NCI-H2107 treated with DMSO at 0.1 percent for 48 hours (cell line): ENCODE data around the gene KNOP1.
A peak's percentile ranks its signal among the peaks of the same experiment; 100 is the strongest.

Experiments used
- DNase-seq: peaks from one replicate; lab custom pipeline; 2025; ENCODE audit not compliant: unreplicated experiment; lab: John Stamatoyannopoulos, UW

KNOP1 gene

DNA sequence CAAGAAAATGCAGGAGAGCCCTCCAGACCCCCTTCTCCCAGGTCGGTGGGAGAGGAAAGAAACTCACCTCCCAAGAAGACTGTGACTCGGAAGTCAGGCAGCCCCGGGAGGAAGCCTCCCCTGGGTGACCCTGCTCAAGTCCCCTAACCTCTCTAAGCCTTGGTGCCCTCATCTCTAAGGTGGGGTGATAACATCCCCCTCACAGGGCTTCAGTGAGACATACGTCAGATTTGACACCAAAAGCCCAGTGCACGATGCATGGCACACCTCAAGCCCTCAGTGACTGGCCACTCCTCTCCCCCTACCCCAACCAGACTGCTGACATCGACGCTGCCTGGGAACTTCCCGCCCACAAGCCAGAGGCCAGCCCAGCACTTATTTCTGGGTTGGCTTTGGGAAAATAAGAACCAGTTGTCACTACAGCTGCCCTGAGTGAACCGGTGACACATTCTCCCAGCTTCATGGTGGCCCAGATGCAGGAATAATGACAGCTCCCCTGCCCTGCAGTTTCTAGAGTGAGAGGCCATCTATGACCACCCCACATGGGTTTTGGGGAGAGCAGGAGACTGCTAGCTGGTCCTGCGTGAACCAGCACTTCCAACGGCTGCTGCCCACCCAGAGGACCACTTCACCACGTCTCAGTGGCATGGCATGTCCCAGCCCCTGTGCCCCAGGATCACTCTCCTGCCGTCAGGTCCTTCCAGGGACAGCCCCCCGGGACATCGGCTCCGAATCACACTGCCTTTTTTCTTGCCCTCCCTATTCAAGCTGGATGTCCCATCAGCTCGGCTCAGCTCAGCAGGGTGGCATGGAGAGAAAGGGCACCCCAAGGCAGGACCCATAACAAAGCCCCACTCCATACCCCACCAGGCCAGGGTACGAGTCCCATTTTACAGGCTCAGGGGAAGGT, 9.5 kb downstream of the KNOP1 start:
- no peak for DNase-seq

DNA sequence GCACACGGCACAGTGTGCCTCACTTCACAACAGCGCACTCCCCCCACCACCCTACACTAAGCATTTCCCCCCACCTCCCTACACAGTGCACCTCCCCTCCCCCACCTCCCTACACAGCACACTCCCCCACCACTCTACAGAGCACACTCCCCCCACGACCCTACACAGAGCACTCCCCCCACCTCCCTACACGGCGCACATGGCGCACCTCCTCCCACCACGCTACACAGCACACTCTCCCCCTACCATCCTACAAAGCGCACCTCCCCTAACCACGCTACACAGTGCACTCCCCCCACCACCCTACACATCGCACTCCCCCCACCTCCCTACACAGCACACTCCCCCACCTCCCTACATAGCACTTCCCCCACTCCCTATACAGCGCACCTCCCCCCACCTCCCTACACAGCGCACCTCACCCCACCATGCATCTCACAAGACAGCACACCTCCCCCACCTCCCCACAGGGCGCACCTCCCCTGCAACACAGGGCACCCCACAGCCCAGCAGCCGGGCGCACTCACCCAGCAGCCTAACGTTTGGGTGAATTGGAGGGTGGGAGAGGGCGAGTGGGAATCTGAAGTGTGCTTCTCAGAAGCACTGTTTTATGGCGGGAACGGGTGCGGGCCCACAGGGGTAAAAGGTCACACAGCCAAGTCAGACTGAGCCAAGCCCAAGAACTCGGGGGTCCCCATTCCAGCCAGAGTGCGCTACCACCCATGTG, 10.3 kb downstream of the KNOP1 start:
- DNase-seq: no peak

- no peak for DNase-seq
Observed at GRCh38 chr16:19706846-19707245, 11.2 kb downstream of the KNOP1 start.

DNA sequence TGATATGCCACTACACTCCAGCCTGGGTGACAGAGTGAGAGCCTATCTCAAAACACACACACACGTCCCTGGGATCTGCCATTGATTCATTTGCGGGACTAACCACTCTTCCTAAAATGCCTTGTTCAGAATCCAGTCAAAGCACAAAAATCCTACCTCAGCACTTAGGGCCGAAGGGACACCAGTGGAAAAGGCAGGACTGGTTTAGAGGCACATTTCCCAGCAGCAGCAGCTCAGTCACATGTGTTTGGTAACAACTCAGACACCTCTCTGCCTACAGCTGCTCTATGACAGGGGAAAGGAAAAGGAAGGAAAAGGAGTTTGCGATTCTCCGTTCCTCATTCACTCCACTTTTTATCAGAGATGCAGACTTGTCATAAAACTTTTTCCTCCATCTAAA, 12.2 kb downstream of the KNOP1 start:
- no peak for DNase-seq

DNA sequence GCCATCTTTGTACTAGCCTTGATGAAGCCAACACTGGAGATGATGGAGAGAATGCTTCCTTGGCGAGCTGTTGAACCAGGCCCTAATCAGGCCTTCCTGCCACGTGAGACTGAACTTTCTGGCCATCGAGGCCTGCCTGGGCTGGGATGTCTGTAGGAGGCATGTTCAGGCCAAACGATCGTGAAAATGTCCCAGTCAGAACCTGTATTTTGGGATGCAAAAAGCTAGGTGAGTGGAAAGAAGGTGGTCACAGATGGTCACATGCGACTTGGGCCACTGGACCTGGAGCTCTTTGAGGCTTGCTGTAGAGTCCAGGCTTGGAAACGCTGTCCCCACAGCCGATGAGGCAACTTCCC, 12.9 kb downstream of the KNOP1 start:
- no peak for DNase-seq

DNA sequence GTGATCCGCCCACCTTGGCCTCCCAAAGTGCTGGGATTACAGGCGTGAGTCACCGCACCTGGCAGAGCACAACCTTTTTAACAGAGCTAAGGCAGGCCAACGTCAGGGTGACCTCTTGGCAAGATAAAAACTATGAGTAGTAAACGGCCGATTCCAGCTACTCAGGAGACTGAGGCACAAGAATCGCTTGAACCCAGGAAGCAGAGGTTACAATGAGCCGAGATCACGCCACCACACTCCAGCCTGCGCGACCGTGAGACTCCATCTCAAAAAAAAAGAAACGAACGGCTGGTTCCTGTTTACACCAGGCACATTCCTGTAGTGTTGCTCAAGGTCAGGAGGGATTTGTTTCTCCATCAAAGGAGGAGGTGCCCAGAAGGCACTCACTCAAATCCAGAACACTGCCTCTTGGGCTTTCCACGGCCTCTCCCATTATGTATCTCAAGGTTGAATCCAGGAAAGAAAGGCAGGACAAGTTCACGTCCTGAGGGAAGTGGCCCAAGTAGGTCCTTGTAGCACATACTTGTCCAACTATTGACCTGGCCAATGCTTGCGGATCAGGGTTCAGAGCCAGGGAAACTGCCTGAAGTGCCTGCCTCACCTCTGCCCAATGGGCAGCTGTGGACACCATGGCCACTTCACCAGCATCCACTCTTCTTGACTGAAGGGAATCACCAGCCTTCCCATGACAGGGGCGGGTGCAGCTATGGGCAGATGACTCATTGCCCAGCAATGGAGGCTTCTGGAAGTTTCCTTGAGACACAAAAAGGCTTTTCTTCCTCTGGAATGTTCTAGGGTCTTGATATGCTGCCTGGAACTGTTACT, 13.5 kb downstream of the KNOP1 start:
- no peak for DNase-seq

DNA sequence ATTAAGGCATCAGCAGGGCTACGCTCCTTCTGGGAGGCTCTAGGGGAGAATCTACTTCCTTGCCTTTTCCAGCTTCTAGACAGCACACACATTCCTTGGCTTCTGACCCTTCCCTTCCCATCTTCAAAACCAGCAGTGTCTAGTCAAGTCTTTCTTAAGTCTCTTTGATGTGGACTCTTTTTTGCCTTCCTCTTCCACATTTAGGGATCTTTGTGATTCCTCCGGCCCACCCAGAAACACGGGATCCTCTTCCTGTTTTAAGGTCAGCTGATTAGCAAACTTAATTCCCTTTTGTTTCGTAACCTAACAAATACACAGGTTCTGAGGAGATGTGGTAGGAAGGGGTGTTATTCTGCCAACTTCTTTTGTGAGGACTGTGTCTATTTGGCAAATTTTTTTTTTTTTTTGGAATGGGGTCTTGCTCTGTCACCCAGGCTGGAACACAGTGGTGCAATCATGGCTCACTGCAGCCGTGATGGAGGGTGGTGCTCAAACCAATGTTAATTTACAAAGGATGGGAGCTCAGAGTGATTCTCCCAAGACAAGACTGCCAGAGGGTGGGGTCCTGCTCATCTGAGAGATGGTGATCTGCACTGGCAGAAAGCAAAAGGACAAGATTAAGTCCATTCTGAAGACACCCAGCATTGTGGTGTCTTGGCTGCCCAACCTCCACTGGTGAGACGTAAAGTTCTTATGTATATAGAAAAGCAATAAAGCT, 14.7 kb downstream of the KNOP1 start:
- DNase-seq: no peak

DNA sequence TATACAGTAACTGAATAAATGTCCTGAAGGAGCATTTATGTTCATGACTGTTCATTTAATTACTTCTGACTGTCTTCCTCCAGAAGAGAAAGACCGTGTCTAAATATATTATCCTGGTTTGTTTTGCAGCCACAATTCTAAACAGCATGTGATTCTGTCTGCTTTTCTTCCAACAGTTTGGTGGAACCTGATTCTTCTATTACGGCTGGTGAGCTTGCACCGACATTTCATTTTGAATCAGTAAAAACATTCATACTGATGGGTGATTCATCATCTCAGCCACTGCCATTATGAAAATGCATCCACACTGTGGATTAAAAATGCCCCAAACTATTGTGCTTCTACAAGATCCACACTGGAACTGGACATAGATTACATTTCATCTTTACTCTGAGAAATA, 16.9 kb downstream of the KNOP1 start:
- DNase-seq: no peak

- DNase-seq: no peak
Observed at GRCh38 chr16:19700319-19700781, 17.7 kb downstream of the KNOP1 start.

DNA sequence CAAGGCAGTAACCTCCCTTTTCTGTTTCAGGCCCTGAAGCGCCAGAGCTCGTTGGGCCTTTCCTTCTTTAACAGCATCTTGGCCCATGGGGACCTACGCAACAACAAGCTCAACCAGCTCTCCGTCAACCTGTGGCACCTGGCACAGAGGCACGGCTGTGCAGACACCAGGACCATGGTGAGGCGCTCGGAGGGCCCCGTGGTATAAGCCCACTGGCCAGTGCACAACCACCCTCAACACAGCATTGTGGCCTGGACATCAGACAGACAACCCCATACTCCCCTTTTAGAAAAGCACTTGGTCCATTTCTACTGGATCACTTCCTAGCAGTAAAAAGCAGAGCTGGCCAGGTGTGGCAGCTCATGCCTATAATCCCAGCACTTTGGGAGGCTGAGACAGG, 18.6 kb downstream of the KNOP1 start:
- DNase-seq: no peak

DNA sequence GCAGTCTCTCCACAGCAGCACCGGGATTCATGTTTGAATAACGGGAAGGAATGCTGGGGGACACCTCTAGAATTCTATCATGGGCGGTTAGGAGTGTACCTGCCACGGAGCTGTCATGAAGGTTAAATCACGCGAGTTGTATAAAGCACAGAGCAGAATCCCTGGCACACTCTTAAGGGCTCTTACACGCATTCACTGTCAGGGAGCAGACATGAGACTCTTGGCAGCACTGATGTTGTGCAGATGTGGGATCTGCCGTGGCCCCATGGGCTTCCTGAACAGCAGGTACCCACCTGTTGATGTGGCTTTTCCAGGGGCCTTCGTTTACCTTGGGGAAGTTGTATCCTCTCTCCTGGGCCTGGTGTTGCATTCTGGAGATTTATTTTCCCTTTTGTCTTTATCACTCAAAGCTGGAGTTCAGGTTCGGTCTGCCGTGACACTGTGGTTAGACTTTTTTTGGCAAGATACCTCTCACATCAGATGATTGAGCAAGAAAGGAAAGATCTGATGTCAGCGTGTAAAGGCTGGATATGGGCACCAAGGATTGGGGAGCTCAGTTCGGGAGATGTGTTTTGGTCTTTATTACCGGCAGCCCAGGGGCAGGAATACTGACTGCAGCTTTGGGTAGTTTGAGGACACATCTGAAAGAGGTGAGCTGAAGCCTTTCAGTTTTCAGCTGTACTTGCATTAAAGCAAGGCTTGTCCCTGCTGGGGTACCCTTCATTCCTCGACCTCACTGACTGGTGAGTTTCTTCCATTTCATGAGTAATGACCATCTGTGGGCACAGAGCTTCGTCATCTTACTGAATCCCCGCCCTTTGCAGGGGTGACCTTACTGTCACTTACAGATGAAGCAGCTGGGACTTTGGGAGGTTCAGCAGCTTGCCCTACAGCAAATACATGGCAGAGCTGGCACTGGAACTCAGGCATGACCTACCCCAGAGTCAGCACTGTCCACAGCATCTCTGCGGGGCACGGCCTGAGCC, 19.3 kb downstream of the KNOP1 start:
- DNase-seq: peak; percentile 78

GRCh38 chr16:19697756-19698318, 20.2 kb downstream of the KNOP1 start:
- no peak for DNase-seq

GRCh38 chr16:19696961-19697360, 21.1 kb downstream of the KNOP1 start:
- DNase-seq: peak; percentile 81

- DNase-seq: peak; percentile 78
Observed at GRCh38 chr16:19696328-19696727, 21.7 kb downstream of the KNOP1 start.

GRCh38 chr16:19694989-19695388, 23.0 kb downstream of the KNOP1 start:
- no peak for DNase-seq

DNA sequence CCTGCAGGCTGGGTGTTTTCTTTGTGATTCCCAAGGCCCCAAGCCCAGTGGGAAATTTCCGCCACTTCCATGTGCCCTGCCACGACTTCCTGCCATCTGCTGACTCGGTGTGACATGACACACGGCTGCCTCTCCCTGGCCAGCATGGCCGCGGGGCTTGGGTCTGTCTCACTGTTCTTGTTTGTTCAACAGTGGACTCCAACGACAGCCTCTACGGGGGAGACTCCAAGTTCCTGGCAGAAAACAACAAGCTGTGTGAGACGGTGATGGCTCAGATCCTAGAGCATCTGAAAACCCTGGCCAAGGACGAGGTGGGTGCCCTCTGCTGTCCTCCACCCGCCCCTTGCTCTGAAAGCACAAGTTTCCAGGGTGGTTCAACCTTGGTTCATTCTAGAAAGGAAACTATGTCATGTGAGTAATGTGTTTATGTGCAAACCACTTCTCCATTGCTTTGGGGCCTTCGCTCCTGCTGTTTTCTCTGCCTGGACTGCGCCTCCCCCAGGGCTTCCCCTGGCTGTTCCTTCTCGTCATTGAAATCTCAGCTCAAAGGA, 26.8 kb downstream of the KNOP1 start:
- no peak for DNase-seq

DNA sequence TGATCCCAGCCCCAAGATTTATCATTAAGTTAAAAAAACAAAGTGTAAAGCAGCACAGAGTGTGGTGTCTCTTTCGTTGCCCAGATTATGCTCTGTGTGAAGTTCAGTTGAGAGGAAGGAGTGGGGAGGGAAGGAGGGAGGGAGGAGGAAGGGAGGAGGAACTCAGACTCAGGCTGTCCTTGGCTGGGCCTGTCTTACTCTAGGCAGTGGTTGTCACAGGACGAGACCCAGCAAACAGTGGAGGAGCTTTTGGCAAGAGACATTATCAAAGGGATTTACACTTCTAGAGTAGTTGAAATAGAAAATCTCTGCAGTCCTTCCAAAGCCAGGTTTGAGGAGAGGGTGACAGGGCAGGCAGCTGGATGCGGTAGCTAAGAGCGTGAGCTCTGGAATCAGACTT, 27.8 kb downstream of the KNOP1 start:
- no peak for DNase-seq

GRCh38 chr16:19689342-19689741, 28.7 kb downstream of the KNOP1 start:
- no peak for DNase-seq
